Urothelium cell line (cell line): ENCODE measurements around the gene CAMTA1.
A peak's percentile ranks its signal among the peaks of the same experiment; 100 is the strongest.

Experiments used
- DNase-seq: peaks from one replicate; pipeline ENCODE4 v3.0.0; 2011; ENCODE audit warnings: low spot score, mixed read lengths
- FAIRE-seq: peaks from 2 replicates; lab custom pipeline; 2011; peaks lifted over from hg19 to GRCh38; lab: Jason Lieb, UNC

Gene CAMTA1

DNA sequence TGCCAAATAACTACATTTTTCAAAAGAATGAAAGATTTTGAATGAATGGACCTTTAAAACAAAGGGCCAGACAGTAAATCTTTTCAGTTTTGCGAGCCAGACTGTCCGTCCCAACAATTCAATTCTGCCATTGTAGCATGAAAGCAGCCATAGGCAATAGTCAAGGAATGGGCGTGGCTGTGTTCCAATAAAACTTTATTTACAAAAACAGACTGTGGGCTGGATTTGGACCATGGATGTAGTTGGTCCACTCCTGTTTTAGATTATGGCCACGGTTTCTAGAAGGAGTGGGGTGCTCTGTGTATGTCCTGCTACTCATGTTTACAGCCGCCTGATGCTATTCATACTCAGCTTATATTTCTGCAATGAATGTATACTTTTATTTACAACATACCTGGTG lies 474.7 kb downstream of the CAMTA1 start:
- FAIRE-seq (no peak), DNase-seq (no peak)

DNA sequence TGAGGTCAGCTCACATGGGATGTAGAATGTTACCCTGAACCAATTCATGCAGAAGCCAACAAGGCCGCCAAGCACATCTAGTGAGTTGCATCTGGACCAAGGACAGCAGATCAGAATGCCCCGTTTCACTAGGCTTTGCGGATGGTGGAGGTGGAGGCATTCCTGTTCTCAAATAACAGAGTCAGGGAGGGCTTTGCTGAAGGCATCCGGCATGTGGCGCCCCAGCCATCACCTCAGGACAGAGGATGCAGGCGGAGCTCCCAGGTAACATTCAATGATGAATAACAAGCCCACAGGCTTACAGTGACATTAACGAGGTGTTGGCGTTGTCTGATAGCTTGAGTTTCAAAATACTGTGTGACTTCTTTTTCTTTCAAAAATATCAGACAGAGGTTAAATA lies 476.2 kb downstream of the CAMTA1 start:
- DNase-seq (no peak), FAIRE-seq (no peak)

DNA sequence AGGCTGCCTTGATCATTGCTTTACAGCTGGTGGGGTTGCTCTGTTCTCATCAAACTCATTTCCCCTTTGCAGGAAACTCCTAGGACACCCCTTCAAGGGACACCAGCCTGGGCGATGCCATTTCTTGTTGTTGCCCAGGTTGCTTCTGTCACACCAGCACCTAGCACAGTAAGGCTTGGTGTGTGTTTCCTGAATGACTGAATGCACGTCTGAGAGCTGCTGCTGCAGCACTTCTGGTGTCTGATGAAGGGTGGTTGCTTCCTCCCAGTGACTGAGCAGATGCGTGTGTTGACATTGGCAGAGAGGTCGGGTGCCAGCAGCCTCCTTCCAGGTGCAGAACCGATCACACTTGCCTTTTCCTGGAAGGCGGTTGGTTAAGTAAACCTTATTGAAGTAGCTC lies 477.4 kb downstream of the CAMTA1 start:
- FAIRE-seq (no peak), DNase-seq (no peak)

DNA sequence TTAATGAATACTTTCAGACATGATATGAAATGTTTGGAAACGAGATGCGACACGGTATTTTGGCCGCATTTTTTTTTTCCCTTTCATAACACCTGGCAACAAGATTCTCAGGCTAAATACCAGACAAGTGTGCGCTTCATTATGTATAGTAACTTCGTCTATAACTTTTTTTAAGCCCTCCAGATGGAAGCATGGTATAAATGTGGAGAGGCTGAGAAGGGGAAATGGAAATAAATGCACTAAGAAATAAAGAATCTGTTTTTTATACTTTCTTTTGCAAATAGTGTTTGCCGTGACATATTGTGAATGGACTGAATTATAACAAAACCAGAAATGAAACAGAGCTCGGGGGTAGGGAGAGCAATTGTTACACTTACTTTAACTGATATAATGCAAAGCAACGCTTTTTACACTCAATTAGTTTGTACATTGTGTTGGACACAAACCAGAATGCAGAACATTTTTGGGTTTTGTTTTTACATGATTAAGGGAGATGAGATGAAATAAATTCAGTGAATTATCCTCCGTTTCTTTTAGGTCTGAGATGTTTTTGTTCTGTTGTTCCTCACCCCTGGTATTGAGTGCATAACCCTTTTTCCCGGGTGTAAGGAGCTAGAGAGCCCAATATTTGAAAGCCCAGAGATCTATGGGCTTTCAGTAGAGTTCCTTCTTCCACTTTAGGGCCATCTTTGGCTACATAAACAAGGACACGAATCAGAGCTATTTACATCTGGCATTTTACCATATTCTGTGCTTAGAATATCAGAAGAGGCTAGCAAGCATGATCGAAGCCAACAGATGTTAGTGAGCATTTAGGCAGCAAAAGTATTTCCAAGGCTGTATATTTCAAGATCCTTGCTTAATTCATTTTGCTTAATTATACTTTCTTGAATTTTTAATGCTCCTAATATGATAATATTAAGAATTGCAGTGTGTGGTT lies 478.0 kb downstream of the CAMTA1 start:
- FAIRE-seq = no peak
- no peak for DNase-seq

DNA sequence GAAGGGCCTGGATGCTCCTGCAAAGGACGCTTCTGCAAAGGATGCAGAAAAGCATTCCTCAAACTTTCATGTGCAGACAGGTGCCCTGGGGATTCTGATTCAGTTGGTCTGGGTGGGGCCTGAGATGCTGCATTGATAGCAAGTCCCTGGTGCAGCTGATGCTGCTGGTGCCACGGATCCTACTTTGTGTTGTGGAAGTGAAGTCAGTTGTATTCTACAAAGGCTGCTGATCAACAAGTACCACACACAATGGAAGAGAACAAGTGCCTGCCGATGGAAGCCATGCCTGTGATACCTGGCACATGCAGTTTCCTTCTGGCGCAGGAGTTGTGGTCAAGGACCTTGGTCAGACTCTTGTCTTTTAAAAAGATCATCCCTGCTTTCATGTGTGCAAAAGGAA lies 478.8 kb downstream of the CAMTA1 start:
- no peak for FAIRE-seq
- DNase-seq = no peak

DNA sequence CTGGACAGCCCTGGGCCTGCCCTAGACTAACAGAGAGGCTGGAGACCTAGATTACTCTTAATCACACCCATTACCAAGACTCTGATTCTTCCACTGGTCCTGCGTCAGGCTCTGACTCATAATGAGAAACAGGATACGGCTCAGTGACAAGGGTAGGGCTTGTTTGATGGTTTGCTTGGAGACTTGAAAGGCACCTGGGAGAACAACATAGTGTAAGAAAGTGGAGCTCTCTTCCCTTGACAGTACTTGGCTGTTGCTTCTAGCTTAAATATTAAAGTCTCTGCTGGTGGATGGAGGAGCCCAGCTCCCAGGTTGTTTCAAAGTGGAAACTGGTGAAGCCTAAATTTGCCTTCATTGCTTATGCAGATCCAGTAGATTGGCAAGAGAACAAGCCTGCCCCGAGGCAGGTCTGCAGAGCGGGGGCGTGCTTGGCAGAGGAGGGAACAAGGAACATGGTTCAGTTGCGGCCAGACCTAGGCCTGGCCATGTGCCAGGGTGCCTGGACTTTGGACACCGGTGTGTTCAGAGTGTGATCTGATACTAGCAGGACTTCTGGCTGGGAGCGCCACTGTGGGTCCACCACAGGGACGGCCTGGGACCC lies 480.6 kb downstream of the CAMTA1 start:
- FAIRE-seq = peak; percentile 61
- peak; percentile 75 for DNase-seq

DNA sequence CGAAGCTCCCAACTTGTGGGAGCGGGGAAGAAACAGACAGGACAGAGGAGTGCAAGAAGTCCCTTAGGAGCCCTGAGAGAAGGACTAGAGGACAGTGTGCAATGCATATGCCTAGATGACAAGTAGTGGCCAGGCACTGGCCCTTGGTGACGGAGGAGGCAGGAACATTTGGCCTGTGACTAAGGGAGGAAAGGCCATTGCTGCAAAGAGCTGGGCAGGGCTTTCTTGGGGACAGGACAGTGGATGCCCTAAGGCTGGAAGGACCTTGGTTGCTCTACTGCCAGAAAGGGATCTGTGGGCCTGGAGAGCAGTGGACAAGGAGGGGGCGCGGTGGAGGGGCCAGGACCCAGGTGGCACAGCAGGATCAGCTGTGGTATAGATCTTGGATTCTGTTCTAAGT lies 481.3 kb downstream of the CAMTA1 start:
- FAIRE-seq (no peak), DNase-seq (no peak)

DNA sequence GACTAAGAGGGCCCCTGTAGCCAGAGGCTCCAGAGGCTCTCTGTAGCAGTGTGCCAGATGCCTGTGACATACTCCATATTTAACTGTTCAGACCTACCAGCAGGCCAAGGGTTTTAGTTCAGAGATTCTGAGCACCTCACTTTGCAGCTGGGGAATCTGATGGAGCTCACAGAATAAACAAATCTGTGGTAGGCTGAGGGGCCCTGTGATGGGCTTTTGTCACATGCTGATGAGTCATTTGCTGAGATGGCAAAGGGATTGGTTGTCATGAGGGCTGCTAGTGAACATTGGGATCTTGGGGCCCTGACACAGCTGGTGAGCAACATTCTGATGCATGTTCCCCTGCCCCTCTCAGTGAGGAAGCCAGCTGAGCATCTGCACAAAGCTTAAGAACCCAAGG lies 482.2 kb downstream of the CAMTA1 start:
- FAIRE-seq = no peak
- no peak for DNase-seq

DNA sequence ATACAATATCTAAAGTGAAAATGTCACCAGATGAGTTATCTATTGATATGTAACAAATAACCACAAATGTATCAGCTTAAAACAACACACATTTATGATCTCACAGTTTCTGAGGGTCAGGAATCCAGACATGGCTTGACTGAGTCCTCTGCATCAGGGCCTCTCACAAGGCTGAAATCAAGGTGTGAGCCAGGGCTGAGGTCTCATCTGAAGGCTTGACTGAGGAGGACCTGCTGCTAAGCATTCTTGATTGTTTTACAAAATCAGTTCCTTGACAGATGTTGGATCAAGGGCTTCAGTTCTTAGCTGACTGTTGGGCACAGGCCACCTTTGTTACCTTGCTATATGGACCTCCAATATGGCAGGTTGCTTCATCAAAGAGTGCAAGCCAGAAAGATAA lies 483.7 kb downstream of the CAMTA1 start:
- FAIRE-seq (no peak), DNase-seq (no peak)

DNA sequence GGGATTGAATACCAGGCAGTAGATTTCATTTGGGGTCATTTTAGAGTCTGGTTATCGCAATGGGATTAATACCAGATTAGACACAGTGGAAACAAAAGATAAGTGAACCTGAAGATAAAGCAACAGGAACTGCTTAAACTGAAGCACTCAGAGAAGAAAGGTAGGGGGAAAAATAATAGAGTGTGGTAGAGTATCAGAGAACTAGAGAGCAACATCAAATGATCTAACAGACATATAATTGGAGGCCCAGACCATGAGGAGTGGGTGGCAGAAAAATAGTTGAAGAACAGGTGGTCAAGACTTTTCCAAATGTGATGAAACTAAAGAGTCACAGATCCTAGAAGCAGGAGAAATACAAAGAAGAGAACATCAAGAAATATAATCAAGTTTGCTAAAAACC lies 484.3 kb downstream of the CAMTA1 start:
- FAIRE-seq (no peak), DNase-seq (no peak)

DNA sequence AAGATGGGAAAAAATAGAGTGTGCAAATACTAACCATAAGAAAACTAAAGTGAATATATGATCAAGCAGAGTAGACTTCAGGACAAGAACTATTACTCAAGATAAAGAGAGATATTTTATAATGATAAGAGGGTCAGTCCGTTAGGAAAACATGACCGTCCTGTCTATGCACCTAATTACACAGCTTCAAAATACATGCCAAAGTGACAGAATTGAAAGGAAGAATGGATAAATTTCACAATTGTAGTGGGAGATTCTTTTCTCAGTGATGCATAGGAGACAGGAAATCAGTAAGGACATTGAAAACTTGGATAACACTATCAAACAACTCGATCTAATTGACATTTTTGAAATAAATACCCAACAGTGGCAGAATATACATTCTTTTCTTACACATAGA lies 489.0 kb downstream of the CAMTA1 start:
- FAIRE-seq (no peak), DNase-seq (no peak)

DNA sequence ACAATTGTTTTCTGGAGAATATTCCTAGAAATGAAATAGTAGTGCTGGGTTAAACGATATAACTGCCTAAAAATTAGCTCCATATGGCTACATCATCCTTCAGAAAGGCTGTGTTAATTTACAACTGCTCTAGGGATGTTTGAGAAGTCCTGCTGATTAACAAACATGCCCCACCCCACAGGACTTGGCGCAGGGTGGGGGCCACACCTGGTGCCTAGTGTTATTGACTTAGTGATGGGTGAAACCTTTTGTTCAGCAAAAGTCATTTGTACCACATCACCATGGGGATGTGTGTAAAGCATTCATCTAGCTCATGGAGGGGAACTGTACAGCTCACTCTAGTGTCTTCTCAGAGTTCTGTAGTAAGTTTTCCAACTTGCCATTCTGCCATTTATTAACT lies 492.8 kb downstream of the CAMTA1 start:
- DNase-seq (no peak), FAIRE-seq (no peak)

DNA sequence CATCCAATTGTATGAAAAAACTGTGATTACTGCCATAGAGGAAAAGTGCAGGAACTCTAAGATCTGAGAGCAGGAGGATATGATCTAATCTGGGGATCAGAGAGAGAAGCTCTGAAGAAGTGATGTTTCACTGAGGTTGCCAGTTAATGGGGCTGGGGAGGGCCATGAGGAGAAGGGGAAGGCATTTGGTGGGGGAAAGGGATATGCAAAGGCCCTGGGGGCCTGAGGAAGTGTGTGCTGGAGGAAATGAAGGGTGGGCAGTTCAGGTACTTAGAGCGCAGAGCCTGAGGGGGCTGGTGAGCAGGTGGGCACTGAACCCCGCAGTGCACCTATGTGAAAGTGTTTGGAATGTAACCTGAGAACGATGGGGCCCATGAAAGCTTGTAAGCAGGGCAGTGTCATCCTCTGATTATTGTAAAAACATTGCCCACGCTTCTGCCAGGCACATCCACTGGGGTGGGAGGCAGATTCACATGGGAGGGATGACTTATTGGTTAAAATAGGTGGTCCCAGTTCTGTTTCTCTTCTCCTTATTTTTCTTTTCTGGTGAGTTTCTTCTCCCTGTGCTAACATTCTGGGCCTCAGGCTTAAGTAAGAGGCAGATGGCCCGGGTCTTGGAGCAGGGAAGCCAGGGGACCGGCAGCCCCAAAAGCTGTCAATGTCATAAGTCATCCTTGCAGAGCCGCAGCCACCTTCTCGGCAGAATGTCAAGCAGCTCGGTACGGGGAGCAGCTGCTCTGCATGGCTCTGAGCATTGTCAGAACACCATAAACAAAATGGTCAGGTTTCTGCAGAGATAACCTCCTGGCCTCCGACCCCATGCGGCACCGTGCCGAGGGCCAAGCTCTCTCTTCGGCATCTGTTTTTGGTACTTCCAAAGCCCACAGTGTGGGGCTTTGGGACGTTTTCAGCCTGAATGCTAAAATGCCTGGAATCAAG lies 493.8 kb downstream of the CAMTA1 start:
- DNase-seq (no peak), FAIRE-seq (no peak)

DNA sequence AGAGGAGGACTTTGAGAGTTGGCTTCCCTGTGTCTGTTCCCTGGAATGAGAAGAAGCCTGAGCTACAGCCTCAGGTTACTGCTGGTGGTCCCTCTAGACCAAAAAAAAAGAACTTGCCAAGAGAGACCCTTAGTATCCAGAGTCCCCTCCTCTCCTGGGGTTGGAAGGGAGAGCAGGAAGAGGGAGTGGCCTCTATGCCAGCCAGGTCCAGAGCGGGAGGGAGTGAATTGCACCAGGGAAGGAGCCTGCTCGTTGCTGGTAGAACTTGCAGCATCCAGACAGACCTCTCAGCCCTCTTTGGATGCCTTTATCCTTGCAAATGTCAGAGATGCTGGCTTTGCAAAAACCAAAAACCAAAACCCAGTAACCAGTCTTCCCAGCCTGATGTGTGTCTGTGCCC lies 494.5 kb downstream of the CAMTA1 start:
- FAIRE-seq = no peak
- no peak for DNase-seq

DNA sequence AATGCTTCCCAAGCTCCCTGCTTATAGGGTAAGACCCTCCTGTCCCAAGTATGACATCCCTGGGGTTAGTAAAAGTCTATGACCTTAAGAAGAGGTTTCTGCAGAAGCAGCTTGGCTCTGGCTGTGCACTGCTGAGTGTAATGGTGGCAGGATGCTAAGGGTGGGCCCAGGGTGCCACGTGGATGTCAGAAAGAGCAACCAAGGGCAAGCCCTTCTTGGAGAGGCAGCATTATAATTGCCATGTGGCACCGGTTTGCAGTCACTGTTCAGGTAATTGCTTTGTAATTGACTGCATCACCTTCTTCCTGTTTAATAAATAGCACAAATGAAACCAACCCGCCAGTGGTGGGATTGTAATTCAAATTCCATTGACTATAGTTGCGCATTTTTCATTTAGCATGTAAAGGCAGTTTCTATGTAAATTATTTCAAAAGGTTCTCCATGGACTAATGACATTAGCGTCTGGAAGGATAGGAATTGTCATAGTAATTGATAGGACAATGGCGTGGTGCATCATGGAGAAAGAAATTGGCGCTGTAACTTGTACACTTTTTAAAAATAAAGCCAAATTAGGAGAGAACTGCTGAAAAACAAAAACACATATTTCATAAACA lies 495.2 kb downstream of the CAMTA1 start:
- FAIRE-seq = no peak

DNA sequence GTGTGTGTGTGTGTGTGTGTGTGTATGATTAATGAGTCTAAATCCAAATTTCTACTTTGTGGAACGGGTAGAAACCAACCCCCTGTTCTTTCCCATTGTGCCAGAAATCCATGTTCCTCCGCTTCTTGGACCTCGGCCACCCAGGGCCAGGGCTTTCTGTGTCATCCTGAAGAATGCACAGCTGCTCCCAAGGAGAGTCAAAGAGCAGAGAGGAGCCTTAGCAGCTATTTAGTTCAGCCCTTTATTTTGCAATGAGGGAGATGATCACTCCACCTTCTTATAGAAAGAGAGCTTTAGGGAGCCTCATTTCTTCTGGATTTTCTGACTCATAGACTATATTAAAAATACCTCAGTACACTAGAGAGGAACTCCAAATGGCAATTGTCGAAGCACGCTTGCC lies 496.6 kb downstream of the CAMTA1 start:
- FAIRE-seq = no peak
- no peak for DNase-seq

More for the DNA sequence above, 495.2 kb downstream of the CAMTA1 start:
- DNase-seq = no peak

DNA sequence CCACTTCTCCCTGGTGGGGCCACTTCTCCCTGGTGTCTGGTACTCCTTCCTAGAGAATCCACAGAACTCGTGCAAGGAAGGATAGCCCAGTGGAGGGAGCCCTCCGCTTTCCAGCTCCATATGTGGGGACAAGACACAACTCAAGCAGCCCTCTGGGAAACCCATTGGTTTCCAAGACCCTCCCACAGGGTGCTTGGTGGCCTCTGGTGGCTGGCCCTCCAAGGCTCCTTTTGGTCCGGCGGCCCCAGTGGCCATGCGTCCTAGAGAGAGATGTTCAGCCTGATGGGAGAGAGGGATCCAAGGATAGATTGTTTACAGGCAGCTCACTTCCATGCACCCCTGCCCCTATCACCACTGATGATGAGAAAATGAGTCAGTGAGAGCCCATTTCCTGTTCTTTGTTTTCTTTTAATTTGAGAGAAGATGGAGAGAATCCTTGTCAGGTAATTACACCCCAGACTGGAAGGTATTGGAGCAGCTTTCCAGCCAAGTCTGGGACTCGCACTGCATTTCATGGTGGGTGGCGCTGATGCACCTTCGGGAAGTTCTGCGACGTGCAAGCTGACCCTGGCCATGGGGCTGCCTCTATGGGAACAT lies 499.7 kb downstream of the CAMTA1 start:
- FAIRE-seq = no peak

DNA sequence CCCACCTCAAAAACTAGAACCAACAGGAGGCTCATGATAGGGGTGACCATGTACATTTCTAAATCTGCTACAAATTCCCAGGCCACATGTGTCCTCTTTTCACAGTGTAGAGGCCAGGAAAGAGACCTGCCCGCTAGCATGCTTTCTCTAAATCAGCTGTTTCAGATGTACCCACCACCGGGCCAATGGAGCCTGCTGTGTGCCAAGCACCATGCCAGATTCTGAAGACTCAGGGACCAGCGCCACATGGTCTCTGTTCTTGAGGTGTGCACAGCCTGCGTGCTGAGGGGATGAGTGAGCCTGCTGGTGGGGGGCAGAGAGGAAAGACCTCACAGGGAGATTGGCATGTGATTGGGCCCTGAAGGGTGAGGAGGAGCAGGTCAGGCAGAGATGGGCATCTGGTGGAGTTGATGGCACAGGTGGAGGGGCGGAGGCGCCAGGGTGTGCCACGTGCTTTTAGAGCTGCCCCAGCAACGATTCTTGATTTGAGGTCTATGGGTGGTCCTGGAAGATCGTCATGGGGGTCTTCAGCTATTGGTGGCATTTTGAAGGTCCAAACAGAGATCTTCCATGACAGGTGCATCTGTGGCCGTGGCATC lies 500.7 kb downstream of the CAMTA1 start:
- no peak for DNase-seq
- FAIRE-seq = no peak

More for the DNA sequence above, 499.7 kb downstream of the CAMTA1 start:
- no peak for DNase-seq

DNA sequence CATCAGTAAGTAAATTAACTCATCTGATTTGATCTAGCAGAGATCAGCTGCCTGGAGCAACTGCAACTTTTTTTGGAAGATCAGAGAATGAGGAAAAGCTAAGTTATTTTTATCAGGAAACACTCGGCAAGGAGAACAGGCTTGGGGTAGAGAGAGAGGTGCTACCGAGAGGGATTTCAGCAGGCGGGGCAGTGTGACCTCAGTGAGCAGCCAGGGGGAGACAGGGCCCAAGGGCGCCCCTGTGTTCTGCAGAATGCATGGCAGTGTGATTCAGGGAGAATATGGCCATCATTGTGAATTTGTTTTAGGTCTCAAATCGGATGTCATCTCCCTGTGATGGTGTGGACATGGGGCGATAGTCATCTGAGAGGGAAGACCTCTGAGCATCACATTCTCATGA lies 501.8 kb downstream of the CAMTA1 start:
- FAIRE-seq = no peak
- DNase-seq = no peak

DNA sequence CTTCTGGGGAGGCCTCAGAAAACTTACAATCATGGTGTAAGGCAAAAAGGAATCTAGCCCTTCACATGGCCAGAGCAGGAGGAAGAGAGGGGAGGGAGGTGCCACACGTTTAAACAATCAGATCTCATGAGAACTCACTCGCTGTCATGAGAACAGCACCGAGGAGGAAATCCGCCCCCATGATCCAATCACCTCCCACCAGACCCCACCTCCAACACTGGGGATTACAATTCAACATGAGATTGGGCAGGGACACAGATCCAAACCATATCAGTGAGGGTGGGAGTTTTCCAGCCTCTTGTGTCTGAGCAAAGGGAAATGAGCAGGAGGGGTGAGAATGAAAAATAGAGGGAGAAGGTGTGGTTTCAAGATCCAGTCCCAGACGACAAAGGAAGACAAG lies 503.7 kb downstream of the CAMTA1 start:
- FAIRE-seq (no peak), DNase-seq (no peak)
